A673 (cell line): ENCODE data around the gene KCTD8. TPM values are rescaled to one million over a fixed set of nuclear protein-coding genes. Genes with fewer than 3 reads are reported as not detected.

Source experiments
- BruUV-seq: library from RNA; stranded (reverse); fragments of 400-500 nt; replicated peaks from 2 replicates; lab custom pipeline; 2021; lab: Mats Ljungman, UMichigan
- CTCF ChIA-PET: fragments of 300-600 bp; sonication (Branson Sonifier 250); formaldehyde crosslinking; loops from one replicate; lab custom pipeline; 2022; ENCODE audit warnings: antibody characterized with exemption; lab: Charles Lee
- POLR2A ChIA-PET: fragments of 300-600 bp; sonication (Branson Sonifier 250); formaldehyde crosslinking; loops from one replicate; lab custom pipeline; 2022; ENCODE audit warnings: antibody characterized with exemption; ENCODE audit not compliant: low non-redundant PET; lab: Charles Lee
- DNase-seq: peaks from one replicate; pipeline ENCODE4 v3.0.0-alpha.2; 2015; ENCODE audit warnings: low spot score
- H3K27ac ChIP-seq: fragments of 200-600 bp; sonication (generic); 2 replicates; pipeline ENCODE4 v1.5.1; 2016; ENCODE audit warnings: mixed run types, low read depth, mild to moderate bottlenecking, mixed read lengths, antibody characterized with exemption, low read length; ENCODE audit not compliant: poor library complexity, severe bottlenecking
- H3K27me3 ChIP-seq: fragments of 200-600 bp; sonication (generic); replicated peaks from 2 replicates; pipeline ENCODE4 v1.6.1; 2017; ENCODE audit warnings: mixed run types, low read depth, mild to moderate bottlenecking, mixed read lengths, antibody characterized with exemption, low read length; ENCODE audit not compliant: insufficient read depth, poor library complexity
- H3K36me3 ChIP-seq: fragments of 200-600 bp; sonication (generic); 2 replicates; pipeline ENCODE4 v1.6.1; 2016; ENCODE audit warnings: mixed run types, mild to moderate bottlenecking, mixed read lengths, antibody characterized with exemption, low read length; ENCODE audit not compliant: insufficient read depth, poor library complexity, severe bottlenecking
- H3K4me1 ChIP-seq: fragments of 200-600 bp; sonication (generic); 2 replicates; pipeline ENCODE4 v1.6.1; 2017; ENCODE audit warnings: mixed run types, mild to moderate bottlenecking, mixed read lengths, antibody characterized with exemption, low read length; ENCODE audit not compliant: insufficient read depth, poor library complexity, severe bottlenecking
- H3K4me3 ChIP-seq: fragments of 200-600 bp; sonication (generic); 2 replicates; pipeline ENCODE4 v1.5.1; 2016; ENCODE audit warnings: low read depth, mixed run types, mild to moderate bottlenecking, mixed read lengths, low read length; ENCODE audit not compliant: poor library complexity, severe bottlenecking
- H3K9me3 ChIP-seq: fragments of 200-600 bp; sonication (generic); 2 replicates; pipeline ENCODE4 v1.6.1; 2016; ENCODE audit warnings: mixed run types, low read depth, mild to moderate bottlenecking, mixed read lengths, antibody characterized with exemption, low read length; ENCODE audit not compliant: poor library complexity, severe bottlenecking
- CTCF ChIP-seq: fragments of 300-800, 200-600 bp; sonication (generic); conservative IDR thresholded peaks from 2 replicates; pipeline ENCODE4 v1.5.1; 2017; ENCODE audit warnings: low read depth, mild to moderate bottlenecking, antibody characterized with exemption, low read length, moderate library complexity, mixed read lengths
- EZH2 ChIP-seq: fragments of 200-600 bp; sonication (generic); IDR thresholded peaks from 2 replicates; pipeline ENCODE4 v1.6.1; 2017; ENCODE audit warnings: borderline replicate concordance, low read depth, mild to moderate bottlenecking, mixed read lengths, antibody characterized with exemption, low read length; ENCODE audit not compliant: poor library complexity, severe bottlenecking
- intact Hi-C: fragments of 100-400 bp; cut with micrococcal nuclease; formaldehyde crosslinking; loops from one replicate; pipeline ENCODE4 v1.10.0; 2022; ENCODE audit not compliant: unreplicated experiment
- total RNA-seq: library from RNA; stranded (reverse); gene quantifications from 2 replicates; pipeline ENCODE4 v1.2.3, GENCODE V29; 2021

The KCTD8 gene
- total RNA-seq, 1 experiment from 2014 or later, result not detected

- CTCF ChIA-PET, result no interaction called here
These were observed 25.7 kb downstream of the KCTD8 start for GRCh38 chr4:44422912-44423311.

GRCh38 chr4:44421330-44422065, 27.1 kb downstream of the KCTD8 start:
- H3K4me3 ChIP-seq, result no peak overlapping the region
- ChIA-PET CTCF (no interaction called here), POLR2A (no interaction called here)
- intact Hi-C loops, result no loop called here
- no peaks in the 10 kb centered on the region for H3K27me3 ChIP-seq
- H3K36me3 ChIP-seq, result no peaks in the 10 kb centered on the region
- no peaks in the 10 kb centered on the region for H3K9me3 ChIP-seq
- DNase-seq, result no peak
- no peaks in the 10 kb centered on the region for H3K4me1 ChIP-seq
- no peak overlapping the region for H3K27ac ChIP-seq
- BruUV-seq, result no TSS peak
- TF ChIP-seq EZH2 (no peak), CTCF (no peak)

More at GRCh38 chr4:44422912-44423311, 25.7 kb downstream of the KCTD8 start:
- H3K27me3 ChIP-seq, result no peaks in the 10 kb centered on the region
- POLR2A ChIA-PET, result no interaction called here
- no peak for DNase-seq
- TF ChIP-seq CTCF, result no peak
- TF ChIP-seq EZH2, result no peak
- intact Hi-C loops, result no loop called here
- H3K27ac ChIP-seq, result no peak overlapping the region
- H3K9me3 ChIP-seq, result no peaks in the 10 kb centered on the region
- no peaks in the 10 kb centered on the region for H3K4me1 ChIP-seq
- no peaks in the 10 kb centered on the region for H3K36me3 ChIP-seq
- BruUV-seq, result no TSS peak
- H3K4me3 ChIP-seq, result no peak overlapping the region

- intact Hi-C loops, result no loop called here
- BruUV-seq, result no TSS peak
- H3K4me3 ChIP-seq, result no peak overlapping the region
- H3K9me3 ChIP-seq, result no peaks in the 10 kb centered on the region
- DNase-seq, result no peak
- ChIA-PET POLR2A (no interaction called here), CTCF (no interaction called here)
- H3K4me1 ChIP-seq, result no peaks in the 10 kb centered on the region
- H3K36me3 ChIP-seq, result no peaks in the 10 kb centered on the region
- TF ChIP-seq EZH2, result no peak
- no peaks in the 10 kb centered on the region for H3K27me3 ChIP-seq
- no peak overlapping the region for H3K27ac ChIP-seq
These were observed 33.4 kb downstream of the KCTD8 start for GRCh38 chr4:44415251-44415650.
